HT-29 (cell line): Measurements from ENCODE around the gene SHKBP1. TPM values are rescaled to one million over a fixed set of nuclear protein-coding genes. Genes with fewer than 3 reads are reported as not detected.
"Not testable (repeated sequence)": the region's sequence is repeated elsewhere in the genome, so short reads cannot be mapped to it uniquely, and the experiment has no call there.

Experiments used
- DNase-seq: peaks from one replicate; pipeline ENCODE4 v3.0.0-alpha.2; 2015; ENCODE audit warnings: low spot score
- total RNA-seq: library from RNA; depleted of rRNA; stranded (reverse); fragments of >200 nt; shearing (Covaris generic); gene quantifications from 2 replicates; pipeline ENCODE4 v1.2.3, GENCODE V29; 2014

Gene SHKBP1
- total RNA-seq, 1 experiment from 2014 or later = 128 TPM

GRCh38 chr19:40614622-40615411 is 38.1 kb downstream of the SHKBP1 start:
- peak; percentile 51 for DNase-seq

- no peak for DNase-seq
These were observed 39.5 kb downstream of the SHKBP1 start for GRCh38 chr19:40616178-40616577.

- no peak for DNase-seq
These were observed 40.3 kb downstream of the SHKBP1 start for GRCh38 chr19:40616941-40617340.

- DNase-seq = no peak
These were observed 41.3 kb downstream of the SHKBP1 start for GRCh38 chr19:40617961-40618360.

- no peak for DNase-seq
These were observed 42.9 kb downstream of the SHKBP1 start for GRCh38 chr19:40619333-40620160.

GRCh38 chr19:40620161-40620485 is 43.5 kb downstream of the SHKBP1 start:
- no peak for DNase-seq

- DNase-seq = no peak
These were observed 44.6 kb downstream of the SHKBP1 start for GRCh38 chr19:40621283-40621682.

- no peak for DNase-seq
These were observed 45.5 kb downstream of the SHKBP1 start for GRCh38 chr19:40621966-40622772.

GRCh38 chr19:40622773-40623075 is 46.1 kb downstream of the SHKBP1 start:
- DNase-seq = no peak

- DNase-seq = peak; percentile 72
These were observed 47.0 kb downstream of the SHKBP1 start for GRCh38 chr19:40623403-40624251.

- not testable (repeated sequence) for DNase-seq
These were observed 47.9 kb downstream of the SHKBP1 start for GRCh38 chr19:40624369-40625153.

GRCh38 chr19:40625406-40626120 is 48.9 kb downstream of the SHKBP1 start:
- DNase-seq = no peak

- no peak for DNase-seq
These were observed 50.2 kb downstream of the SHKBP1 start for GRCh38 chr19:40626918-40627317.

- DNase-seq = no peak
These were observed 51.0 kb downstream of the SHKBP1 start for GRCh38 chr19:40627486-40628279.

- no peak for DNase-seq
These were observed 52.7 kb downstream of the SHKBP1 start for GRCh38 chr19:40629346-40629745.

GRCh38 chr19:40630571-40631160 is 54.0 kb downstream of the SHKBP1 start:
- no peak for DNase-seq

GRCh38 chr19:40632311-40633036 is 55.8 kb downstream of the SHKBP1 start:
- no peak for DNase-seq

GRCh38 chr19:40633207-40633606 is 56.5 kb downstream of the SHKBP1 start:
- DNase-seq = no peak
